GM19193 (cell line): ENCODE measurements around the gene TMBIM1.

Source experiments
- POLR2A ChIP-seq: IDR thresholded peaks from 4 replicates; pipeline ENCODE4 v1.6.1; 2011; ENCODE audit not compliant: insufficient read depth, insufficient read length; ENCODE audit errors: extremely low read depth

TMBIM1 gene

DNA sequence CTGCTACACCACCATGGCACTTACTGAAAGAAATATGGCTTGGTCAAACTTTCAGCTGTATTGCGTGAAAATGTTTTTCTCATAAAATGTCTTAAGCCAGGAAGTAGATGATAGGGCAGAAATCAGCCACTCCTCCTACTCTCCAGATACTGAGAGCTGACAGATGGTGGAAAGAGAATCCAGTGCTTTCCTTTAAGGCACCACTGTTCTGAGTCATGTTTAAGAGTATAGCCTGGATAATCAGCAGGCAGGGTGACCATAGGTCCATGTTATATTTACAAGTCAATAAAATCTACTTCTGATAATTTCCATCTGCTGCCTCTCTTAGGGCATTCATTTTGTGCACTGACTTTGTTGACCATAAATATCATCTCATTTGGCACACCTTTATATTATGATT, 53.4 kb downstream of the TMBIM1 start:
- no peak for TF ChIP-seq POLR2A

- TF ChIP-seq POLR2A: no peak
Measured at GRCh38 chr2:218236829-218237228, 55.5 kb downstream of the TMBIM1 start.

DNA sequence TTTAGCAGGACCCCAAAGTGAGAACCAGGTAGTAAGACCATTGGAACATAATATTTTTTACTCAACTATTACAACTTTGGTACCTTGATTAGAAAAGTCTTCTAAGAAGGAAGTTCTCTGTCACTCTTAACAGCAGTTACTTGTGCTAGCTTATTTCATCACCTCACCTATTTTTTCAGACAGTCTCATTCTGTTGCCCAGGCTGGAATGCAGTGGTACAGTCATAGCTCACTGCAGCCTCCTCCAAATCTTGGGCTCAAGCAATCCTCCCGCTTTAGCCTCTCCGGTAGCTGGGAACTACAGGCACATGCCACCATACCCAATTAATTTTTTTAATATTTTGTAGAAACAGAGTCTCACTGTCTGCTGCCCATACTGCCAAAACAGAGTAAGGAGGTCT, 57.3 kb downstream of the TMBIM1 start:
- no peak for TF ChIP-seq POLR2A

DNA sequence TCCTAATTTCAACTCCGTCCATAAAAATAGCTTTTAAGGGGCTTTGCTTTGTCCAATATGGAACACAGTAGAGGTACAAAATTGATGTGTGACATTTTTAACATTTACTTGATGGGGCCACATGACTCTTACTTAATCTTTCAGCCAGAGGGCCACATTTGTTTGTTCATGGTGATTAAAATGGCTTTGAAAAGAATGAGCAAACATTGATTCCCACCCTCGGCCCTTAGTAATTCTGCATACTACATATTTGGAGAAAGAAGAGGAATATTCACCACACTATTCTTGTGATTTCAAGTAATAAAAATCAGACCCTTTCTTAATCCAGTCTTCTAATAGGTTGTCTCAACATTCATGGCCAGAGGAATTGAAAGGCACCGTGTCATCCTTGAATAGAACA, 57.8 kb downstream of the TMBIM1 start:
- TF ChIP-seq POLR2A: no peak

- no peak for TF ChIP-seq POLR2A
Measured at GRCh38 chr2:218233543-218233942, 58.8 kb downstream of the TMBIM1 start.

GRCh38 chr2:218230882-218231281, 61.4 kb downstream of the TMBIM1 start:
- no peak for TF ChIP-seq POLR2A

DNA sequence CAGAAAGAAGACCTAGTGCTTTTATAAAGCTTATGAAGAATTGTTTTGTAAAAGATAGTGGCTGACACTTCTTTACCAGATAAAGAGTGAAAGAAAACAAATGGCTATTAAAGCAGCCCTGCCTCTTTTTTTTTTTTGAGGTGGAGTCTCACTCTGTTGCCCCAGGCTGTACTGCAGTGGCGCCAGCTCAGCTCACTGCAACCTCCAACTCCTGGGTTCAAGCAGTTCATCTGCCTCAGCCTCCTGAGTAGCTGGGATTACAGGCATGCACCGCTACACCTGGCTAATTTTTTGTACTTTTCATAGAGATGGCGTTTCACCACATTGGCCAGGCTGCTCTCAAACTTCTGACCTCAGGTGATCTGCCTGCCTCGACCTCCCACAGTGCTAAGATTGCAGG, 62.5 kb downstream of the TMBIM1 start:
- no peak for TF ChIP-seq POLR2A

- TF ChIP-seq POLR2A: no peak
Measured at GRCh38 chr2:218229239-218229638, 63.1 kb downstream of the TMBIM1 start.

DNA sequence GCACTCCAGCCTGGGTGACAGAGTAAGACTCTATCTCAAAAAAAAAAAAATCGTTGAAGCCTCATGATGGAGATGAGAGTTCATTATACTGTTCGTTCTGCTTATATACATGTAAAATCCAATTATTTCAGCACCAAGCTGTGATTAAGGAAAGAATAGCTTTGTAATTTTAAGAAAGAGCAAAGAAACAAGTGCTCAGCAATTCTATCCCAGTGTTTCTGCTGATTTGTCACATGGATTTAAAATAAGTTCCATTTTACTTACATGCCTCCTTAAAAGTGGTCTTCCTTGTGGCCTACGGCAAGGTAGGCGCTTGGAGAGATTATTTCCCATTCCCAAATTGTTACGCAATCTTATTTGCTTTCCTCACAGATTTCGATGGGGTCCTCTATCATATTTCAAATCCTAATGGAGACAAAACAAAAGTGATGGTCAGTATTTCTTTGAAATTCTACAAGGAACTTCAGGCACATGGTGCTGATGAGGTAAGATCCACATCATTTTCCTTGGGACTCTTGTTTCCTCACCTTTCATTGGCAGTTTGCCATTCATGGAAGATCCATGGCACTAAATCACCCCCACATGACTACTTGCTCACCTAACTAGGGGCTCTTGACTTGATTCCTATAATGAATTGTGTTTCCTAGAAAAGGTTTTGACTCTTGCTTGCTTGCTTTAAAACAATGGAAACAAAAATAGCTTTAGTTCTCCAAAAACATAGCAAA, 63.8 kb downstream of the TMBIM1 start:
- TF ChIP-seq POLR2A: no peak

DNA sequence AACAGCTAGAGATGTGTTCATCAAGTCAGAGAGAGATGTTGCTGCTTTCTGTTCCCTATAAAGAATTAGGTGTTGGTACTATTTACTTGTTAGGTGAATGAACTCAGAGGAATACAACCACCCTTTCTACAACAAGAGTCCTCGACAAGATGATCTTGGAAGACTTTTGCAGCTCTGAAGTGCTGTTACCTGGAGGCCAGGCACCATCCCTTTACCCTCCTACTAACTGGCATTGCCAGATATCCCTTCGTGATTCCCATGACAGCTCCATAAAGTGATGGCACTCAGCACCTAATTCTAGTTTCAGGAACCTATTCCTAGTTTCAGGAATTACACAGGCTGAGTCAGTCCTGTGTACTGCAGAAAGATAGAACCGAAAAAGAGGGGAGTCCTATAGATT, 65.4 kb downstream of the TMBIM1 start:
- no peak for TF ChIP-seq POLR2A
